Activated CD8-positive, alpha-beta memory T cell treated with anti-CD3 and anti-CD28 coated beads for 36 hours (primary cell): ENCODE measurements around the gene ANXA2. TPM values are rescaled to one million over a fixed set of nuclear protein-coding genes. Genes with fewer than 3 reads are reported as not detected.

ENCODE experiments used
- total RNA-seq, 2 experiments: library from RNA; stranded (reverse); gene quantifications; one replicate each; pipeline ENCODE4 v1.2.3, GENCODE V29; 2021

ANXA2 gene
- total RNA-seq, 2 experiments from 2014 or later, result 207 to 210 TPM

Other genes with a start within 250 kb of the ANXA2 start
- 10 to 100 TPM; 59.9 to 61.3 TPM for gene ICE2, start 81.2 kb upstream of the ANXA2 start, total RNA-seq